Endothelial cell of umbilical vein (primary cell): ENCODE data around the gene FAM240B. TPM values are rescaled to one million over a fixed set of nuclear protein-coding genes. Genes with fewer than 3 reads are reported as not detected.

Experiments used
- BruUV-seq: library from RNA; stranded (reverse); fragments of 400-500 nt; replicated peaks from 2 replicates; lab custom pipeline; 2021; lab: Mats Ljungman, UMichigan
- CTCF ChIA-PET: fragments of 300-600, 350-600 bp; sonication (Branson Sonifier 250); formaldehyde crosslinking; loops from one replicate; lab custom pipeline; 2021; ENCODE audit warnings: antibody characterized with exemption, inconsistent platforms; lab: Charles Lee
- POLR2A ChIA-PET: fragments of 300-600, 350-600 bp; sonication (Branson Sonifier 250); formaldehyde crosslinking; loops from one replicate; lab custom pipeline; 2021; ENCODE audit warnings: antibody characterized with exemption, inconsistent platforms; lab: Charles Lee
- DNase-seq: peaks from one replicate; pipeline ENCODE4 v3.0.0-alpha.2; 2011; ENCODE audit warnings: low read depth, low spot score
- FAIRE-seq: peaks from 2 replicates; lab custom pipeline; 2011; peaks lifted over from hg19 to GRCh38; lab: Jason Lieb, UNC
- H2AFZ ChIP-seq: 2 replicates; pipeline ENCODE4 v1.6.0; 2012; ENCODE audit warnings: low read depth, low read length, control low read depth, inconsistent platforms
- H3K27ac ChIP-seq: 2 replicates; pipeline ENCODE4 v1.5.1; 2011; ENCODE audit warnings: low read depth, mild to moderate bottlenecking, control low read depth, low read length, moderate library complexity; ENCODE audit not compliant: insufficient read depth
- H3K27me3 ChIP-seq, 2 experiments: 2 replicates each; pipeline versions ENCODE4 v1.6.0 to v1.6.1; 2011; ENCODE audit warnings: low read length in 2 of 2, mixed read lengths in 1 of 2; ENCODE audit not compliant: control insufficient read depth in 2 of 2, insufficient read depth in 2 of 2
- H3K36me3 ChIP-seq, 2 experiments: 2 replicates in 1 of 2; 3 replicates in 1 of 2; pipeline ENCODE4 v1.5.1; 2011; ENCODE audit warnings: low read length in 2 of 2, mild to moderate bottlenecking in 1 of 2, moderate library complexity in 1 of 2; ENCODE audit not compliant: control insufficient read depth in 2 of 2, insufficient read depth in 2 of 2; ENCODE audit errors: extremely low read depth in 1 of 2
- H3K4me1 ChIP-seq: 3 replicates; pipeline ENCODE4 v1.5.1; 2011; ENCODE audit warnings: mild to moderate bottlenecking, low read length; ENCODE audit not compliant: control insufficient read depth, insufficient read depth; ENCODE audit errors: extremely low read depth
- H3K4me2 ChIP-seq: 2 replicates; pipeline ENCODE4 v1.6.1; 2011; ENCODE audit warnings: low read length, control low read depth, mixed read lengths; ENCODE audit not compliant: insufficient read depth
- H3K4me3 ChIP-seq, 3 experiments: fragments of 200-600 bp in 1 of 3; sonication (generic), shearing (Covaris generic) in 1 of 3; replicated peaks in 1 of 3; 2 replicates each; pipeline ENCODE4 v1.5.1; 2011 to 2016; ENCODE audit warnings: control low read depth in 3 of 3, low read length in 3 of 3, mild to moderate bottlenecking in 2 of 3, inconsistent platforms in 1 of 3, low read depth in 1 of 3, moderate library complexity in 1 of 3; ENCODE audit not compliant: insufficient read depth in 1 of 3
- H3K79me2 ChIP-seq: 2 replicates; pipeline ENCODE4 v1.6.0; 2012; ENCODE audit warnings: low read length, inconsistent platforms; ENCODE audit not compliant: control insufficient read depth, insufficient read depth
- H3K9ac ChIP-seq: replicated peaks from 2 replicates; pipeline ENCODE3; 2011; ENCODE audit warnings: low read length, control low read depth; ENCODE audit not compliant: insufficient read depth; ENCODE audit errors: extremely low read depth
- H3K9me1 ChIP-seq: replicated peaks from 3 replicates; pipeline ENCODE4 v1.6.0; 2011; ENCODE audit warnings: mild to moderate bottlenecking, low read length; ENCODE audit not compliant: control insufficient read depth, insufficient read depth; ENCODE audit errors: extremely low read depth
- H3K9me3 ChIP-seq: replicated peaks from 2 replicates; pipeline ENCODE4 v1.5.1; 2012; ENCODE audit warnings: low read length, inconsistent platforms; ENCODE audit not compliant: control insufficient read depth, insufficient read depth
- H4K20me1 ChIP-seq: replicated peaks from 2 replicates; pipeline ENCODE3; 2011; ENCODE audit warnings: mild to moderate bottlenecking, low read length; ENCODE audit not compliant: control insufficient read depth, insufficient read depth; ENCODE audit errors: extremely low read depth
- CTCF ChIP-seq, 2 donors: IDR thresholded peaks; 1 replicate in 1 of 2; 2 replicates in 1 of 2; pipeline ENCODE4 v1.5.1; 2011; ENCODE audit warnings: low read length in 2 of 2, mild to moderate bottlenecking in 2 of 2, moderate library complexity in 2 of 2, control low read depth in 1 of 2, inconsistent platforms in 1 of 2, low read depth in 1 of 2; ENCODE audit not compliant: insufficient read depth in 1 of 2; ENCODE audit errors: extremely low read depth in 1 of 2
- EZH2 ChIP-seq: IDR thresholded peaks from 2 replicates; pipeline ENCODE4 v1.6.1; 2012; ENCODE audit warnings: borderline replicate concordance, low read depth, mild to moderate bottlenecking, moderate library complexity, low read length, inconsistent platforms; ENCODE audit not compliant: severe bottlenecking
- FOS ChIP-seq: IDR thresholded peaks from 2 replicates; pipeline ENCODE4 v1.6.1; 2011; ENCODE audit warnings: mild to moderate bottlenecking, low read length, moderate library complexity, borderline replicate concordance; ENCODE audit not compliant: insufficient read depth
- GATA2 ChIP-seq: IDR thresholded peaks from 2 replicates; pipeline ENCODE4 v1.7.0; 2011; ENCODE audit warnings: low read depth, mild to moderate bottlenecking, moderate library complexity, mixed read lengths, low read length; ENCODE audit not compliant: insufficient read length, insufficient read depth
- JUN ChIP-seq: IDR thresholded peaks from 2 replicates; pipeline ENCODE4 v1.6.1; 2011; ENCODE audit warnings: borderline replicate concordance, low read depth; ENCODE audit not compliant: insufficient read length, insufficient read depth
- MYC ChIP-seq: IDR thresholded peaks from one replicate; pipeline ENCODE4 v1.6.1; 2011; ENCODE audit warnings: mild to moderate bottlenecking, low read depth, low read length
- POLR2A ChIP-seq: IDR thresholded peaks from 2 replicates; pipeline ENCODE4 v1.6.1; 2012; ENCODE audit warnings: low read depth, mild to moderate bottlenecking, control low read depth, low read length
- POLR2AphosphoS5 ChIP-seq: IDR thresholded peaks from 2 replicates; pipeline ENCODE4 v1.6.1; 2012; ENCODE audit warnings: low read depth, mild to moderate bottlenecking, control low read depth, low read length, moderate library complexity; ENCODE audit not compliant: insufficient read depth
- dilution Hi-C: fragments of 300-500 bp; cut with MboI; formaldehyde crosslinking; loops from one replicate; pipeline ENCODE4 v1.15.0; 2019; ENCODE audit warnings: low sequenced_read_pairs; ENCODE audit not compliant: extremely low pct_ligation_motif_present
- intact Hi-C: fragments of 100-400 bp; cut with micrococcal nuclease; formaldehyde crosslinking; loops from one replicate; pipeline ENCODE4 v1.10.0; 2022
- polyA plus RNA-seq, 4 experiments: library from polyadenylated mRNA; depleted of rRNA in 3 of 4; stranded (reverse) in 3 of 4; unstranded in 1 of 4; fragments of >200 nt; gene quantifications; 2 replicates each; pipeline versions ENCODE4 v1.2.1 to v1.2.3, GENCODE V29; 2011 to 2012; ENCODE audit warnings: missing spikeins in 1 of 4
- total RNA-seq: library from RNA; stranded (reverse); gene quantifications from 2 replicates; pipeline ENCODE4 v1.2.3, GENCODE V29; 2021
- TF ChIP-seq, protein P1 (sequence below): IDR thresholded peaks from 2 replicates; pipeline ENCODE4 v1.6.1; 2011; ENCODE audit not compliant: insufficient read depth, insufficient read length

FAM240B gene
- total and polyA plus RNA-seq, 2 donors (not counting 3 experiments of a cell fraction or from before 2014, with no cell fraction given): not detected

DNA sequence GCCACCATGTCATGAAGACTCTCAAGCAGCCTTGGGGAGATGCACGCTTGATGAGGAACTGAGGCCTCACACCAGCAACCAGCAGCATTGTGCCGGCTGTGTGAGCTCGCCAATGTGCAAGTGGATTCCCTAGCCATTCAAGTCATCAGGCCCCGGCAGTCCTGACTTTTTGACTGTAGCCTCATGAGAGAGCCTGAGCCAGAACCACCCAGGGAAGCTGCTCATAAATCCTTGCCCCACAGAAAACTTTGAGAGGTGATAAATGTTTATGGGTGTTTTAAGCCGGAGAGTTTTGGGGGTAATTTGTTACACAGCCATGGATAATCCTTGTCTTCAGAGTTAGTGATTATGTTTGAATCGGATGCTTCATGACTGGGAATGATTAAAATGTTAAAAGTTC lies 44.7 kb downstream of the FAM240B start:
- ChIA-PET CTCF (no interaction called here), POLR2A (no interaction called here)
- no peak for TF ChIP-seq POLR2AphosphoS5
- TF ChIP-seq CTCF (IDR thresholded peaks at IDR 0.05; ENCODE audit: extremely low read depth in 1 of 2, insufficient read depth in 1 of 2, low read depth in 1 of 2, low read length in 2 of 2): no peak
- no peak for TF ChIP-seq EZH2
- TF ChIP-seq FOS: no peak
- no peak for TF ChIP-seq JUN
- no peak for TF ChIP-seq GATA2
- TF ChIP-seq POLR2A: no peak
- TF ChIP-seq, protein P1, sequence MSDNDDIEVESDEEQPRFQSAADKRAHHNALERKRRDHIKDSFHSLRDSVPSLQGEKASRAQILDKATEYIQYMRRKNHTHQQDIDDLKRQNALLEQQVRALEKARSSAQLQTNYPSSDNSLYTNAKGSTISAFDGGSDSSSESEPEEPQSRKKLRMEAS: no peak
- no peak for TF ChIP-seq MYC
- H3K4me3 ChIP-seq: no peak overlapping the region
- no peak overlapping the region for H3K9ac ChIP-seq
- H3K9me3 ChIP-seq: no peaks in the 10 kb centered on the region
- BruUV-seq: no TSS peak
- no peaks in the 10 kb centered on the region for H3K27me3 ChIP-seq
- no peak overlapping the region for H3K4me2 ChIP-seq
- dilution Hi-C loops (no loop called here), intact Hi-C loops (no loop called here)
- FAIRE-seq: no peak
- peaks cover 3% of the 10 kb centered on the region for H3K4me1 ChIP-seq
- H3K9me1 ChIP-seq: no peaks in the 10 kb centered on the region
- no peaks in the 10 kb centered on the region for H3K36me3 ChIP-seq
- H3K27ac ChIP-seq: no peak overlapping the region
- H2AFZ ChIP-seq: no peak overlapping the region
- no peaks in the 10 kb centered on the region for H4K20me1 ChIP-seq
- DNase-seq: no peak
- H3K79me2 ChIP-seq: no peaks in the 10 kb centered on the region
